CD14-positive monocyte (primary cell): Measurements from ENCODE around the gene TAC3. TPM values are rescaled to one million over a fixed set of nuclear protein-coding genes. Genes with fewer than 3 reads are reported as not detected.

ENCODE experiments used
- DNase-seq, 3 donors: peaks; one replicate each; pipeline ENCODE4 v3.0.0-alpha.2; 2011 to 2022
- H2AFZ ChIP-seq: 2 replicates; pipeline ENCODE4 v1.6.0; 2012; ENCODE audit warnings: mild to moderate bottlenecking, low read depth, low read length, inconsistent platforms; ENCODE audit not compliant: insufficient read depth, poor library complexity, severe bottlenecking
- H3K27ac ChIP-seq, 2 donors: 1 replicate in 1 of 2; 2 replicates in 1 of 2; pipeline ENCODE4 v1.5.1; 2012 to 2013; ENCODE audit warnings: low read length in 2 of 2, control low read depth in 1 of 2, inconsistent platforms in 1 of 2, low read depth in 1 of 2, mild to moderate bottlenecking in 1 of 2
- H3K27me3 ChIP-seq, 2 donors: one replicate each; pipeline versions ENCODE4 v1.6.0 to v1.6.1; 2011 to 2013; ENCODE audit warnings: low read length in 2 of 2; ENCODE audit not compliant: control insufficient read depth in 2 of 2, insufficient read depth in 2 of 2
- H3K36me3 ChIP-seq, 2 donors: replicated peaks in 1 of 2; 1 replicate in 1 of 2; 2 replicates in 1 of 2; pipeline versions ENCODE4 v1.5.1 to v1.6.1; 2012 to 2013; ENCODE audit warnings: low read length in 2 of 2, control low read depth in 1 of 2, inconsistent platforms in 1 of 2, mild to moderate bottlenecking in 1 of 2; ENCODE audit not compliant: insufficient read depth in 2 of 2, control insufficient read depth in 1 of 2
- H3K4me1 ChIP-seq, 2 donors: 1 replicate in 1 of 2; 2 replicates in 1 of 2; pipeline versions ENCODE4 v1.5.1 to v1.6.1; 2012 to 2013; ENCODE audit warnings: low read length in 2 of 2, control low read depth in 1 of 2, inconsistent platforms in 1 of 2, mild to moderate bottlenecking in 1 of 2, moderate library complexity in 1 of 2; ENCODE audit not compliant: insufficient read depth in 2 of 2, control insufficient read depth in 1 of 2
- H3K4me2 ChIP-seq: replicated peaks from 2 replicates; pipeline ENCODE3; 2012; ENCODE audit warnings: low read length, moderate library complexity, mild to moderate bottlenecking; ENCODE audit not compliant: poor library complexity, severe bottlenecking; ENCODE audit errors: extremely low read depth
- H3K4me3 ChIP-seq, 3 experiments: fragments of 200-600 bp in 1 of 3; sonication (generic) in 1 of 3; replicated peaks in 1 of 3; 1 replicate in 2 of 3; 2 replicates in 1 of 3; pipeline ENCODE4 v1.5.1; 2011 to 2013; ENCODE audit warnings: low read length in 3 of 3, mild to moderate bottlenecking in 3 of 3, control low read depth in 2 of 3, low read depth in 2 of 3, inconsistent platforms in 1 of 3, moderate library complexity in 1 of 3
- H3K79me2 ChIP-seq: 2 replicates; pipeline ENCODE4 v1.6.0; 2012; ENCODE audit warnings: mild to moderate bottlenecking, control low read depth, inconsistent platforms, low read length, moderate library complexity; ENCODE audit not compliant: insufficient read depth
- H3K9ac ChIP-seq: 2 replicates; pipeline ENCODE4 v1.6.0; 2017; ENCODE audit warnings: low read length, mild to moderate bottlenecking; ENCODE audit not compliant: insufficient read depth, poor library complexity, severe bottlenecking
- H3K9me3 ChIP-seq, 2 donors: replicated peaks in 1 of 2; 1 replicate in 1 of 2; 2 replicates in 1 of 2; pipeline versions ENCODE4 v1.5.1 to v1.6.1; 2012 to 2013; ENCODE audit warnings: low read length in 2 of 2, control low read depth in 1 of 2; ENCODE audit not compliant: control insufficient read depth in 1 of 2, insufficient read depth in 1 of 2
- H4K20me1 ChIP-seq: 2 replicates; pipeline ENCODE4 v1.6.0; 2012; ENCODE audit warnings: mild to moderate bottlenecking, low read length, control low read depth, moderate library complexity; ENCODE audit not compliant: insufficient read depth
- H3K27ac Mint-ChIP-seq, 7 donors: one replicate each; pipeline ENCODE4 v1.8.0; 2020; ENCODE audit warnings: mild to moderate bottlenecking in 7 of 7, mixed read lengths in 7 of 7, moderate library complexity in 6 of 7, inconsistent platforms in 2 of 7
- H3K27me3 Mint-ChIP-seq, 3 donors: one replicate each; pipeline ENCODE4 v1.8.0; 2021 to 2022; ENCODE audit warnings: low read depth in 3 of 3, mild to moderate bottlenecking in 3 of 3, mixed read lengths in 3 of 3, moderate library complexity in 3 of 3, inconsistent platforms in 1 of 3
- H3K36me3 Mint-ChIP-seq, 2 donors: one replicate each; pipeline ENCODE4 v1.8.0; 2020; ENCODE audit warnings: mixed read lengths in 2 of 2, inconsistent platforms in 1 of 2, mild to moderate bottlenecking in 1 of 2
- H3K4me1 Mint-ChIP-seq: one replicate; pipeline ENCODE4 v1.8.0; 2020; ENCODE audit warnings: mild to moderate bottlenecking, mixed read lengths
- H3K4me3 Mint-ChIP-seq, 2 donors: one replicate each; pipeline ENCODE4 v1.8.0; 2020; ENCODE audit warnings: mild to moderate bottlenecking in 2 of 2, mixed read lengths in 2 of 2, moderate library complexity in 1 of 2
- H3K9me3 Mint-ChIP-seq, 7 donors: one replicate each; pipeline ENCODE4 v1.8.0; 2020 to 2022; ENCODE audit warnings: mixed read lengths in 7 of 7, mild to moderate bottlenecking in 6 of 7, moderate library complexity in 6 of 7, inconsistent platforms in 2 of 7
- WGBS: methylation state at CpG from one replicate; pipeline ENCODE4 v1.1.5; 2013; ENCODE audit warnings: missing lambda C conversion rate; ENCODE audit not compliant: insufficient coverage; 5-methylcytosine and 5-hydroxymethylcytosine counted together
- intact Hi-C, 2 donors: fragments of 100-400 bp; cut with micrococcal nuclease; formaldehyde crosslinking; loops; one replicate each; pipeline versions ENCODE4 v1.15.0 to v1.15.1; 2023
- polyA plus RNA-seq, 3 donors: library from polyadenylated mRNA; depleted of rRNA in 1 of 3; unstranded in 2 of 3; stranded (reverse) in 1 of 3; fragments of 300-500 nt in 2 of 3; fragments of >200 nt in 1 of 3; fragmentation: Illumina TruSeq in 2 of 3; gene quantifications; 1 replicate in 2 of 3; 2 replicates in 1 of 3; pipeline ENCODE4 v1.2.3, GENCODE V29; 2012 to 2021
- TF ChIP-seq, protein P1 (sequence below): fragments of 200-600 bp; IDR thresholded peaks from one replicate; pipeline ENCODE4 v1.8.0; 2022; ENCODE audit warnings: antibody characterized with exemption, mild to moderate bottlenecking

The TAC3 gene
- polyA plus RNA-seq, 3 donors, result 0.15 TPM; not detected in 2

DNA sequence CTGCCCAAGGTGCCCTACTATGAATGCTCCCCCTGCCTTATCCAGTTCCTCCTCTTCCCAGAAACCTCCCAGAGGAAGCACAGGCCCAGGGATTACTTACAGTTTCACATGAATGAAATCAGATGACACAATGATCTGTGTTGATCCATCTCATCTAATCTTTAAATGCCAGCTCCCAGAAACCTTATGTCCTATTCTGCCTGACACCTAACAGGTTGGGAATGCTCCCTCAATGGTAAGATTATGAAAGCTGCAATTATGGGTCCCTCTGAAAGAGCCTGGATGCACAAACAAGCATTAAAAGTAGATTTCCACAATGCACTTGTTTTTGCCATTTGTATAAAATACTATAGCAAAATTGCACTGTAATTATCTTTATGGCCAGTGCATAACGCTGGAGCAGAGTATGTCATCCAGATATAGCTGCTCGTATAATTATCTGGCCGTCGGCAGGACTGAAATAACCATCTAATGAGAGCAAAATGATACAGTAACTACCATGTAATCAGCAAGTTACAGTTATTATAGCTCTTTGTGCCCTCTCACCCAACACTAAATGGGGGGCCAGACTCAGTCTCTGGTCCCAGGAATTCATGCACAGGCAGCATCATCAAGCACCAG is 5.6 kb downstream of the TAC3 start:
- no peak overlapping the region for H3K4me3 Mint-ChIP-seq
- H3K4me1 ChIP-seq, result peaks cover 8 to 11% of the 10 kb centered on the region in 2 donors
- no peak for DNase-seq
- no peak overlapping the region for H3K27ac Mint-ChIP-seq
- no peaks in the 10 kb centered on the region for H3K36me3 ChIP-seq
- no peak overlapping the region for H2AFZ ChIP-seq
- TF ChIP-seq, protein P1, sequence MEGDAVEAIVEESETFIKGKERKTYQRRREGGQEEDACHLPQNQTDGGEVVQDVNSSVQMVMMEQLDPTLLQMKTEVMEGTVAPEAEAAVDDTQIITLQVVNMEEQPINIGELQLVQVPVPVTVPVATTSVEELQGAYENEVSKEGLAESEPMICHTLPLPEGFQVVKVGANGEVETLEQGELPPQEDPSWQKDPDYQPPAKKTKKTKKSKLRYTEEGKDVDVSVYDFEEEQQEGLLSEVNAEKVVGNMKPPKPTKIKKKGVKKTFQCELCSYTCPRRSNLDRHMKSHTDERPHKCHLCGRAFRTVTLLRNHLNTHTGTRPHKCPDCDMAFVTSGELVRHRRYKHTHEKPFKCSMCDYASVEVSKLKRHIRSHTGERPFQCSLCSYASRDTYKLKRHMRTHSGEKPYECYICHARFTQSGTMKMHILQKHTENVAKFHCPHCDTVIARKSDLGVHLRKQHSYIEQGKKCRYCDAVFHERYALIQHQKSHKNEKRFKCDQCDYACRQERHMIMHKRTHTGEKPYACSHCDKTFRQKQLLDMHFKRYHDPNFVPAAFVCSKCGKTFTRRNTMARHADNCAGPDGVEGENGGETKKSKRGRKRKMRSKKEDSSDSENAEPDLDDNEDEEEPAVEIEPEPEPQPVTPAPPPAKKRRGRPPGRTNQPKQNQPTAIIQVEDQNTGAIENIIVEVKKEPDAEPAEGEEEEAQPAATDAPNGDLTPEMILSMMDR, result no peak
- no peaks in the 10 kb centered on the region for H3K9me3 Mint-ChIP-seq
- no peak overlapping the region for H3K4me3 ChIP-seq
- no peaks in the 10 kb centered on the region for H3K9me3 ChIP-seq
- H3K4me2 ChIP-seq, result no peak overlapping the region
- peaks cover 6 to 17% (median 10%) of the 10 kb centered on the region in 3 donors for H3K27me3 Mint-ChIP-seq
- no peaks in the 10 kb centered on the region for H4K20me1 ChIP-seq
- peaks cover 4% of the 10 kb centered on the region for H3K79me2 ChIP-seq
- no peaks in the 10 kb centered on the region for H3K36me3 Mint-ChIP-seq
- 97% methylated on average over 4 of the region's 4 CpGs for WGBS
- H3K27ac ChIP-seq, result no peak overlapping the region
- H3K27me3 ChIP-seq, result peaks cover 2 to 6% of the 10 kb centered on the region in 2 donors
- H3K9ac ChIP-seq, result no peak overlapping the region
- H3K4me1 Mint-ChIP-seq, result peaks cover 13% of the 10 kb centered on the region
- intact Hi-C loops, result no loop called here

DNA sequence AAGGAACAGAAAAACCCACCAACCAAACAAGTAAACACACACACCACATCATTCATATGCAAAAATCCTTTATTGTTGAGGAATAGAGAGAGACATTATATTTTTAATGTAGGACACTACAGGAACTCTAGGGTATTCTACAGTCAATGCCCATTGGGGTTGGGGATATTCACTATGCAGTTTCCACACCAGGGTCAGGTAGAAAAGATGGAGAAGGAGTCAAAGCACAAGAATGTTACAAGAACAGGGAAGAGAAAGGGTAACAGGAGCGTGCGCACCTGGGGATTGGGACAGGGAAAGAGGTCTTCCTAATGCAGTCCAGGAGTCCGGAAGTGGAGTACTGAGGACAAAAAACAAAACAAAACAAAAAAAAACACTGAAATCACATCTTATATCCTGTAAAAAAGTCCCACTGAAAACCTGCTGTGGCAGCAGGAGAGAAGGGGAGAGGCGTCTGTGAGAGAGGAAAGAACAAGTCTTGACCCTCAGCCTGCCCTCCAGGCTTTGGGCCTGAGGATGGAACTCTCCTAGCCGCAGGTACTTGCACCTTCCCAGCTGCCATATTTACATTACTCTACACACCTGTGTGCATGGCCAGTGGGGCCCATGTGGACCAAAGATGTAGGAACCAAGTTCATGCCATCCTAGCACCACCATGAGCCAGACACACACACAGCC is 6.2 kb downstream of the TAC3 start:
- peaks cover 20% of the 10 kb centered on the region for H3K4me1 Mint-ChIP-seq
- H3K4me3 Mint-ChIP-seq, result no peak overlapping the region
- H3K4me1 ChIP-seq, result peaks cover 13 to 17% of the 10 kb centered on the region in 2 donors
- H3K27ac ChIP-seq, result no peak overlapping the region
- H3K4me3 ChIP-seq, result no peak overlapping the region
- H3K36me3 ChIP-seq, result no peaks in the 10 kb centered on the region
- no peak overlapping the region for H2AFZ ChIP-seq
- no peaks in the 10 kb centered on the region for H3K9me3 Mint-ChIP-seq
- intact Hi-C loops, result loop anchor here (2.0 to 5.0 kb wide), 2 partner anchors 51 to 52 kb away; no protein-coding TSS in a partner anchor
- no peaks in the 10 kb centered on the region for H3K9me3 ChIP-seq
- no peak overlapping the region for H3K27ac Mint-ChIP-seq
- H4K20me1 ChIP-seq, result no peaks in the 10 kb centered on the region
- peaks cover 2 to 6% of the 10 kb centered on the region in 2 donors for H3K27me3 ChIP-seq
- WGBS, result 100% methylated on average over 1 of the region's 5 CpGs
- H3K27me3 Mint-ChIP-seq, result peaks cover 7 to 16% (median 10%) of the 10 kb centered on the region in 3 donors
- no peak overlapping the region for H3K9ac ChIP-seq
- no peak overlapping the region for H3K4me2 ChIP-seq
- peaks cover 11% of the 10 kb centered on the region for H3K79me2 ChIP-seq
- DNase-seq, result no peak
- peaks cover 0 to 2% of the 10 kb centered on the region in 2 donors for H3K36me3 Mint-ChIP-seq
- TF ChIP-seq, protein P1, result no peak
